Breast epithelium (tissue), 3 donors: ENCODE results near the gene CTIF.

Experiments used
- POLR2AphosphoS5 ChIP-seq, 3 donors: sonication (generic); formaldehyde crosslinking; IDR thresholded peaks; one replicate each; pipeline ENCODE4 v1.6.1; 2017; ENCODE audit warnings: antibody characterized with exemption in 3 of 3
- TF ChIP-seq, protein P1 (sequence below), 3 donors: fragments of 450-650 bp; IDR thresholded peaks; one replicate each; pipeline ENCODE4 v1.5.1; 2016 to 2017; ENCODE audit warnings: antibody characterized with exemption in 3 of 3, mild to moderate bottlenecking in 3 of 3, moderate library complexity in 3 of 3

DNA sequence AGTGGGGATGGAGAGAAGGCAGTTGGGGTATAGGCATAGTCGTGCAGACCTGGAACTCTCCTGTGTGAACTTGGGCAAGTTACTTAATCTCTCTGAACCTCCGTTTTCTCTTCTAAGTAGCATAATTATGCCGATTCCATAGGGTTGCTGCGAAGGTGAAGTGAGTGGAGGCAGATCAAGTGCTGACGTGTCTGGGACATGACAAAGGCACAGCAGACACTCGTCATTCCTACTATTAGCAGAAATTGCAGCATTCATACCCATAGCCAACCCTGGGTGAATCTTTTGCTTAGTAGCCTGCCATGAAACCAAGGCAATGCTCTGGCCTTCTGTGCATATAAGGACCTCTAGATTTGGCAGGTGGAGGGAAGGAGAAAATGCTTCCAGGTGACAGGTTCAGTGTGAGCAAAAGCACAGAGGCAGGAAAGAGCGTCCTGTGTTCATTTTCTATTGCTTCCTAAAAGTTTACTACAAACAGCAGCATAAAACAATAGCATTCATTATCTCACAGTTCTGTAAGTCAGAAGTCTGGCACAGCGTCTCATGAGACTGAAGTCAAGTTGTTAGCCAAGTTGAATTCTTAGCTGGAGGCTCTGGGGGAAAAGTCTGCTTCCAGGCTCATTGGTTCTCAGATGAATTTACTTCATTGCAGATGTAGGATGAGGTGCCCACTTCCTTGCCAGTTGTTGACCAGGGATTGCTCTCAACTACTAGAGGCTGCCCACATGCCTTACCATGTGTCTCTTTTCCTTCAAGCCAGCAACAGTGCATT is 77.8 kb downstream of the CTIF start:
- TF ChIP-seq, protein P1, sequence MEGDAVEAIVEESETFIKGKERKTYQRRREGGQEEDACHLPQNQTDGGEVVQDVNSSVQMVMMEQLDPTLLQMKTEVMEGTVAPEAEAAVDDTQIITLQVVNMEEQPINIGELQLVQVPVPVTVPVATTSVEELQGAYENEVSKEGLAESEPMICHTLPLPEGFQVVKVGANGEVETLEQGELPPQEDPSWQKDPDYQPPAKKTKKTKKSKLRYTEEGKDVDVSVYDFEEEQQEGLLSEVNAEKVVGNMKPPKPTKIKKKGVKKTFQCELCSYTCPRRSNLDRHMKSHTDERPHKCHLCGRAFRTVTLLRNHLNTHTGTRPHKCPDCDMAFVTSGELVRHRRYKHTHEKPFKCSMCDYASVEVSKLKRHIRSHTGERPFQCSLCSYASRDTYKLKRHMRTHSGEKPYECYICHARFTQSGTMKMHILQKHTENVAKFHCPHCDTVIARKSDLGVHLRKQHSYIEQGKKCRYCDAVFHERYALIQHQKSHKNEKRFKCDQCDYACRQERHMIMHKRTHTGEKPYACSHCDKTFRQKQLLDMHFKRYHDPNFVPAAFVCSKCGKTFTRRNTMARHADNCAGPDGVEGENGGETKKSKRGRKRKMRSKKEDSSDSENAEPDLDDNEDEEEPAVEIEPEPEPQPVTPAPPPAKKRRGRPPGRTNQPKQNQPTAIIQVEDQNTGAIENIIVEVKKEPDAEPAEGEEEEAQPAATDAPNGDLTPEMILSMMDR (IDR thresholded peaks at IDR 0.05) = no peak
- no peak for TF ChIP-seq POLR2AphosphoS5 (IDR thresholded peaks at IDR 0.05)
